ENCODE results near the gene CATSPER3. TPM values are rescaled to one million over a fixed set of nuclear protein-coding genes. Genes with fewer than 3 reads are reported as not detected.
A peak's percentile ranks its signal among the peaks of the same experiment; 100 is the strongest.

CATSPER3 gene
- total and polyA plus RNA-seq, 2 of the 8 experiments (the other 6 are each of a cell fraction or from before 2014, with no cell fraction given): 0.62 TPM; not detected in 1

DNA sequence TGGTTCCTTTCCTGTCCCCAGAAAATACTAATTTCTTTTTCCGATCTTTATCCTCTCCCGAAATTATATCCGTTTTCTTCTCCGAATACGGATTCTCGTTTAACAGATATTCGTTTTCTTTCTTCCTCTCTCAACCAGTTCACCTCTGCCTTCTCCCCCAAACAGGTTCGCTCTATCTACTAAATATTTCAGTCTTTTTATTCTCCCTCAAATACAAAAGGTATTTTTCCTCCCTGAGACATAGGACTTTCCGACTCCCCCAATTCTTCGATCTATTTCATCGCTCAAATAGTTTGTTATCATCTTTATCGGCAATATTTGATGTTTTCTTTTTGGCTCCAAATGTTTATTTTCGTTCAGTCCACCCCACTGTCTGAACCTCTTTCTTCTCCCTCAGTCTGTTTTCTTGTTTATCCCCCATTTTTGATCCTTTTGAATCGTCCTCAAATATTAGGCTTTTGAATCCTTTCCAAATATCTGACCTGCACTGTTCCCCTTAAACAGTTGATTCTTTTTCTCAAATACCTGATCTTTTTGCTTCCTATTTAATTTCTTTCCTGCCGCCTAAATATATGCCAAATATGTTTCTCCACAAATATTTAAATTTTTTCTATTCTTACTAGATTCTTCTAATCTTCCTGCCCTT lies 61.9 kb downstream of the CATSPER3 start:
- Histone ChIP-seq H3K56ac (replicated peaks; ENCODE audit: insufficient read length, low read depth, low read length) (no peak overlapping the region), H3K23ac (ENCODE audit: insufficient read length) (no peak overlapping the region), H4K5ac (ENCODE audit: insufficient read length, low read depth, low read length) (no peak overlapping the region), H4K20me1 (replicated peaks in 1 of 2; ENCODE audit: control insufficient read depth in 1 of 2, insufficient read depth in 2 of 2, low read length in 2 of 2) (peaks cover 8 to 43% of the 10 kb centered on the region in 2 experiments), H2BK12ac (ENCODE audit: low read depth, low read length) (no peak overlapping the region), H2AFZ (ENCODE audit: low read length) (no peak overlapping the region), H3K4ac (replicated peaks; ENCODE audit: insufficient read length, low read depth, low read length) (no peak overlapping the region), H3K23me2 (ENCODE audit: low read depth, low read length) (peaks cover 8% of the 10 kb centered on the region; the same call in 1 of the 2 replicates), H2BK5ac (ENCODE audit: low read depth, low read length) (no peak overlapping the region), H2BK120ac (replicated peaks; ENCODE audit: low read depth, low read length) (no peak overlapping the region), H3K4me2 (ENCODE audit: insufficient read depth in 1 of 2, low read depth in 2 of 2, low read length in 2 of 2) (peak overlapping the region; percentile 64 to 71; a peak in 3 of 4 replicates), H3K36me3 (ENCODE audit: control insufficient read depth in 2 of 4, insufficient read depth in 4 of 4, low read length in 3 of 4) (peaks cover 0 to 13% (median 0%) of the 10 kb centered on the region in 4 experiments; a peak in 1 of 8 replicates), H3K27me3 (replicated peaks in 1 of 4; ENCODE audit: control insufficient read depth in 3 of 4, extremely low read depth in 1 of 4, insufficient read depth in 3 of 4, low read length in 3 of 4) (peaks cover 82 to 99% (median 96%) of the 10 kb centered on the region in 4 experiments), H3K27ac (ENCODE audit: low read depth, low read length) (no peak overlapping the region), H3K79me2 (ENCODE audit: control insufficient read depth in 1 of 2, insufficient read depth in 2 of 2, low read length in 2 of 2) (no peaks in the 10 kb centered on the region), H3K79me1 (ENCODE audit: low read depth, low read length) (no peaks in the 10 kb centered on the region), H2BK15ac (ENCODE audit: low read length) (no peak overlapping the region), H3K9me3 (ENCODE audit: insufficient read depth in 2 of 2, low read depth in 1 of 2, low read length in 1 of 2) (no peaks in the 10 kb centered on the region; a peak in 1 of 4 replicates), H3K4me3 (ENCODE audit: extremely low read depth in 1 of 4, insufficient read depth in 2 of 4, low read depth in 3 of 4, low read length in 4 of 4) (peak overlapping the region in 1 of 4 experiments; percentile 47; a peak in 3 of 8 replicates), H3K4me1 (replicated peaks in 1 of 4; ENCODE audit: control insufficient read depth in 3 of 4, insufficient read depth in 4 of 4, low read length in 3 of 4) (peaks cover 0 to 30% (median 26%) of the 10 kb centered on the region in 4 experiments; a peak in 6 of 7 replicates), H3K18ac (ENCODE audit: extremely low read depth, low read length) (no peak overlapping the region), H4K91ac (replicated peaks; ENCODE audit: insufficient read length, low read length) (no peak overlapping the region), H2BK20ac (ENCODE audit: low read length) (no peak overlapping the region), H3K14ac (ENCODE audit: insufficient read length) (no peak overlapping the region), H2AK5ac (ENCODE audit: low read depth, low read length) (no peak overlapping the region), H3K9ac (replicated peaks in 1 of 4; ENCODE audit: extremely low read depth in 1 of 4, low read depth in 3 of 4, low read length in 3 of 4) (no peak overlapping the region), H4K8ac (ENCODE audit: extremely low read depth, insufficient read depth, low read length) (no peak overlapping the region)
- CTCF ChIA-PET (ENCODE audit: partially characterized antibody): interaction anchor here (0.8 to 1.9 kb wide), 5 partner anchors 12 to 162 kb away, joined by 3 to 7 read pairs (median 4); no protein-coding TSS in a partner anchor
- TF ChIP-seq CTBP2 (IDR thresholded peaks at IDR 0.05; ENCODE audit: borderline replicate concordance, insufficient read depth, insufficient read length, low read length) (peak; percentile 2), CBX8 (IDR thresholded peaks at IDR 0.05; ENCODE audit: borderline replicate concordance, low read depth, low read length) (peak; percentile 97), RNF2 (IDR thresholded peaks at IDR 0.05; ENCODE audit: borderline replicate concordance, low read depth, low read length, missing control alignments, poor library complexity, severe bottlenecking) (no peak), RFX5 (IDR thresholded peaks at IDR 0.05; ENCODE audit: borderline replicate concordance, low read depth, low read length) (no peak)
- FAIRE-seq (no peak), DNase-seq (ENCODE audit: low read depth in 1 of 2, low spot score in 2 of 2) (no peak)
- POLR2A ChIA-PET (ENCODE audit: partially characterized antibody): interaction anchor here (2.1 kb wide), 1 partner anchor 11 kb away, joined by 20 read pairs; no protein-coding TSS in a partner anchor
- 12% methylated on average over 15 of the region's 15 CpGs; no CpG with 5 or more reads in 1 of the 2 experiments for WGBS, 2 experiments (ENCODE audit: extremely low coverage in 1 of 2, insufficient coverage in 1 of 2, insufficient read length in 1 of 2, insufficient replicate concordance in 2 of 2, low coverage in 1 of 2, low lambda C conversion rate in 2 of 2, missing lambda C conversion rate in 1 of 2)
